ENCODE measurements around the gene TUBB1.

GRCh38 chr20:58980711-58981627, 38.3 kb upstream of the TUBB1 start, which contains the start of gene NELFCD:
- TF ChIP-seq CTCF (IDR thresholded peaks at IDR 0.05; ENCODE audit: insufficient read depth, low read length) (no peak), POLR2AphosphoS5 (IDR thresholded peaks at IDR 0.05; ENCODE audit: low read depth) (peak; percentile 63; the same call in 1 of the 2 replicates), GABPA (IDR thresholded peaks at IDR 0.05; ENCODE audit: low read depth) (no peak)
- TF ChIP-seq, protein P1, sequence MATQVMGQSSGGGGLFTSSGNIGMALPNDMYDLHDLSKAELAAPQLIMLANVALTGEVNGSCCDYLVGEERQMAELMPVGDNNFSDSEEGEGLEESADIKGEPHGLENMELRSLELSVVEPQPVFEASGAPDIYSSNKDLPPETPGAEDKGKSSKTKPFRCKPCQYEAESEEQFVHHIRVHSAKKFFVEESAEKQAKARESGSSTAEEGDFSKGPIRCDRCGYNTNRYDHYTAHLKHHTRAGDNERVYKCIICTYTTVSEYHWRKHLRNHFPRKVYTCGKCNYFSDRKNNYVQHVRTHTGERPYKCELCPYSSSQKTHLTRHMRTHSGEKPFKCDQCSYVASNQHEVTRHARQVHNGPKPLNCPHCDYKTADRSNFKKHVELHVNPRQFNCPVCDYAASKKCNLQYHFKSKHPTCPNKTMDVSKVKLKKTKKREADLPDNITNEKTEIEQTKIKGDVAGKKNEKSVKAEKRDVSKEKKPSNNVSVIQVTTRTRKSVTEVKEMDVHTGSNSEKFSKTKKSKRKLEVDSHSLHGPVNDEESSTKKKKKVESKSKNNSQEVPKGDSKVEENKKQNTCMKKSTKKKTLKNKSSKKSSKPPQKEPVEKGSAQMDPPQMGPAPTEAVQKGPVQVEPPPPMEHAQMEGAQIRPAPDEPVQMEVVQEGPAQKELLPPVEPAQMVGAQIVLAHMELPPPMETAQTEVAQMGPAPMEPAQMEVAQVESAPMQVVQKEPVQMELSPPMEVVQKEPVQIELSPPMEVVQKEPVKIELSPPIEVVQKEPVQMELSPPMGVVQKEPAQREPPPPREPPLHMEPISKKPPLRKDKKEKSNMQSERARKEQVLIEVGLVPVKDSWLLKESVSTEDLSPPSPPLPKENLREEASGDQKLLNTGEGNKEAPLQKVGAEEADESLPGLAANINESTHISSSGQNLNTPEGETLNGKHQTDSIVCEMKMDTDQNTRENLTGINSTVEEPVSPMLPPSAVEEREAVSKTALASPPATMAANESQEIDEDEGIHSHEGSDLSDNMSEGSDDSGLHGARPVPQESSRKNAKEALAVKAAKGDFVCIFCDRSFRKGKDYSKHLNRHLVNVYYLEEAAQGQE (IDR thresholded peaks at IDR 0.05; ENCODE audit: insufficient replicate concordance, low read depth): no peak

Data from HL-60 (cell line).